Keratinocyte (primary cell): ENCODE results near the gene NECTIN3. TPM values are rescaled to one million over a fixed set of nuclear protein-coding genes. Genes with fewer than 3 reads are reported as not detected.

Experiments
- DNase-seq: peaks from one replicate; pipeline ENCODE4 v3.0.0-alpha.2; 2011; ENCODE audit warnings: low read depth, missing footprints, low spot score
- FAIRE-seq: peaks from 2 replicates; lab custom pipeline; 2011; peaks lifted over from hg19 to GRCh38; lab: Jason Lieb, UNC
- H2AFZ ChIP-seq: 2 replicates; pipeline ENCODE4 v1.6.0; 2012; ENCODE audit warnings: low read length, control low read depth, inconsistent platforms; ENCODE audit not compliant: control insufficient read depth
- H3K27ac ChIP-seq: 2 replicates; pipeline ENCODE4 v1.5.1; 2011; ENCODE audit warnings: low read length; ENCODE audit not compliant: control insufficient read depth, insufficient read depth
- H3K27me3 ChIP-seq: 3 replicates; pipeline ENCODE4 v1.6.0; 2011; ENCODE audit warnings: low read length; ENCODE audit not compliant: control insufficient read depth, insufficient read depth; ENCODE audit errors: extremely low read depth
- H3K36me3 ChIP-seq, 2 experiments: 2 replicates in 1 of 2; 3 replicates in 1 of 2; pipeline ENCODE4 v1.5.1; 2011; ENCODE audit warnings: low read length in 2 of 2, mild to moderate bottlenecking in 1 of 2; ENCODE audit not compliant: control insufficient read depth in 2 of 2, insufficient read depth in 2 of 2; ENCODE audit errors: extremely low read depth in 1 of 2
- H3K4me1 ChIP-seq: 3 replicates; pipeline ENCODE4 v1.5.1; 2011; ENCODE audit warnings: low read length; ENCODE audit not compliant: control insufficient read depth, insufficient read depth; ENCODE audit errors: extremely low read depth
- H3K4me2 ChIP-seq: 3 replicates; pipeline ENCODE4 v1.6.0; 2011; ENCODE audit warnings: low read depth, low read length; ENCODE audit not compliant: control insufficient read depth, insufficient read depth; ENCODE audit errors: extremely low read depth
- H3K4me3 ChIP-seq, 3 experiments: fragments of 200-600 bp in 1 of 3; sonication (generic) in 1 of 3; 2 replicates in 2 of 3; 3 replicates in 1 of 3; pipeline ENCODE4 v1.5.1; 2011 to 2016; ENCODE audit warnings: low read length in 3 of 3, mild to moderate bottlenecking in 3 of 3, control low read depth in 2 of 3, inconsistent platforms in 1 of 3, low read depth in 1 of 3, mixed read lengths in 1 of 3, mixed run types in 1 of 3, moderate library complexity in 1 of 3; ENCODE audit not compliant: control insufficient read depth in 2 of 3, insufficient read depth in 2 of 3; ENCODE audit errors: extremely low read depth in 1 of 3
- H3K79me2 ChIP-seq: 2 replicates; pipeline ENCODE4 v1.6.0; 2012; ENCODE audit warnings: low read length; ENCODE audit not compliant: control insufficient read depth, insufficient read depth
- H3K9ac ChIP-seq: 3 replicates; pipeline ENCODE4 v1.6.0; 2011; ENCODE audit warnings: low read length; ENCODE audit not compliant: control insufficient read depth, insufficient read depth; ENCODE audit errors: extremely low read depth
- H3K9me1 ChIP-seq: 3 replicates; pipeline ENCODE4 v1.6.0; 2011; ENCODE audit warnings: low read length; ENCODE audit not compliant: control insufficient read depth, insufficient read depth; ENCODE audit errors: extremely low read depth
- H3K9me3 ChIP-seq: 2 replicates; pipeline ENCODE4 v1.5.1; 2012; ENCODE audit warnings: low read depth, low read length; ENCODE audit not compliant: control insufficient read depth
- H4K20me1 ChIP-seq: 3 replicates; pipeline ENCODE4 v1.6.0; 2011; ENCODE audit warnings: low read length; ENCODE audit not compliant: control insufficient read depth, insufficient read depth; ENCODE audit errors: extremely low read depth
- EZH2 ChIP-seq: IDR thresholded peaks from one replicate; pipeline ENCODE4 v1.6.1; 2012; ENCODE audit warnings: inconsistent platforms, mild to moderate bottlenecking, low read length, moderate library complexity
- dilution Hi-C: fragments of 300-500 bp; cut with MboI; formaldehyde crosslinking; loops from one replicate; pipeline ENCODE4 v1.7.0; 2020; ENCODE audit warnings: low sequenced_read_pairs; ENCODE audit not compliant: extremely low pct_ligation_motif_present
- polyA plus RNA-seq, 5 experiments: library from polyadenylated mRNA; depleted of rRNA in 3 of 5; stranded (reverse) in 3 of 5; stranded (forward) in 1 of 5; unstranded in 1 of 5; fragments of >200 nt; gene quantifications; 1 replicate in 1 of 5; 2 replicates in 3 of 5; 3 replicates in 1 of 5; pipeline versions ENCODE4 v1.2.1 to v1.2.3, GENCODE V29; 2011 to 2012; ENCODE audit warnings: missing spikeins in 2 of 5, low read depth in 1 of 5, low replicate concordance in 1 of 5
- TF ChIP-seq, protein P1 (sequence below), 3 experiments: IDR thresholded peaks in 1 of 3; conservative IDR thresholded peaks in 1 of 3; optimal IDR thresholded peaks in 1 of 3; 2 replicates in 2 of 3; 3 replicates in 1 of 3; pipeline versions ENCODE3 to v1.5.1; 2011; ENCODE audit warnings: low read length in 3 of 3, mild to moderate bottlenecking in 3 of 3, moderate library complexity in 2 of 3, control low read depth in 1 of 3, inconsistent platforms in 1 of 3; ENCODE audit not compliant: insufficient read depth in 2 of 3; ENCODE audit errors: extremely low read depth in 1 of 3

Gene NECTIN3
- polyA plus RNA-seq, 1 donor (not counting 4 experiments of a cell fraction or from before 2014, with no cell fraction given) = 2.1 TPM

DNA sequence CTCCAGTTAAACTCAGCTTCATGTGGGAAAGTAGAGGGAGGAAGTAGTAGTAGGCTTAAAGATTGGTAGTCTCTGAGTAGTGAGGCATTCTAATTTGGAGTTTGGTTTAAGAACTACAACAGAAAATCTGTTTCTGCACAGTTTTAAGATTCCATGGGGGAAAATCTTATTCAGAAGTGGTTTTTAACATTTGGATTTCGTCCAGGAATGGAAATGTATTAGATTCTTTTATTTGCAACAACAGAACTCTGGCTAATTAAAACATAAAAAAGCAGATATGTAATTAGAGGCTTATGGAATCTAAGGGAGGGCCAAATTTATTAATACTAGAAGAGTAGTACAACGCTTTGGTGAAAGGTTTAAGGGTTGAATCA, 36.0 kb downstream of the NECTIN3 start:
- FAIRE-seq (no peak), DNase-seq (no peak)
- H3K4me2 ChIP-seq = no peak overlapping the region
- H3K27ac ChIP-seq = no peak overlapping the region
- no peak overlapping the region for H3K4me3 ChIP-seq
- H2AFZ ChIP-seq = no peak overlapping the region
- no peaks in the 10 kb centered on the region for H3K27me3 ChIP-seq
- no peaks in the 10 kb centered on the region for H3K9me1 ChIP-seq
- TF ChIP-seq EZH2 = no peak
- TF ChIP-seq, protein P1, sequence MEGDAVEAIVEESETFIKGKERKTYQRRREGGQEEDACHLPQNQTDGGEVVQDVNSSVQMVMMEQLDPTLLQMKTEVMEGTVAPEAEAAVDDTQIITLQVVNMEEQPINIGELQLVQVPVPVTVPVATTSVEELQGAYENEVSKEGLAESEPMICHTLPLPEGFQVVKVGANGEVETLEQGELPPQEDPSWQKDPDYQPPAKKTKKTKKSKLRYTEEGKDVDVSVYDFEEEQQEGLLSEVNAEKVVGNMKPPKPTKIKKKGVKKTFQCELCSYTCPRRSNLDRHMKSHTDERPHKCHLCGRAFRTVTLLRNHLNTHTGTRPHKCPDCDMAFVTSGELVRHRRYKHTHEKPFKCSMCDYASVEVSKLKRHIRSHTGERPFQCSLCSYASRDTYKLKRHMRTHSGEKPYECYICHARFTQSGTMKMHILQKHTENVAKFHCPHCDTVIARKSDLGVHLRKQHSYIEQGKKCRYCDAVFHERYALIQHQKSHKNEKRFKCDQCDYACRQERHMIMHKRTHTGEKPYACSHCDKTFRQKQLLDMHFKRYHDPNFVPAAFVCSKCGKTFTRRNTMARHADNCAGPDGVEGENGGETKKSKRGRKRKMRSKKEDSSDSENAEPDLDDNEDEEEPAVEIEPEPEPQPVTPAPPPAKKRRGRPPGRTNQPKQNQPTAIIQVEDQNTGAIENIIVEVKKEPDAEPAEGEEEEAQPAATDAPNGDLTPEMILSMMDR (optimal IDR thresholded peaks at IDR 0.05 in 1 of 3, IDR thresholded peaks at IDR 0.05 in 1 of 3, conservative IDR thresholded peaks at IDR 0.05 in 1 of 3; ENCODE audit: extremely low read depth in 1 of 3, insufficient read depth in 2 of 3, low read length in 3 of 3) = no peak
- H3K4me1 ChIP-seq = no peaks in the 10 kb centered on the region
- dilution Hi-C loops = no loop called here
- no peaks in the 10 kb centered on the region for H3K36me3 ChIP-seq
- no peaks in the 10 kb centered on the region for H3K79me2 ChIP-seq
- no peaks in the 10 kb centered on the region for H3K9me3 ChIP-seq
- no peaks in the 10 kb centered on the region for H4K20me1 ChIP-seq
- H3K9ac ChIP-seq = no peak overlapping the region

DNA sequence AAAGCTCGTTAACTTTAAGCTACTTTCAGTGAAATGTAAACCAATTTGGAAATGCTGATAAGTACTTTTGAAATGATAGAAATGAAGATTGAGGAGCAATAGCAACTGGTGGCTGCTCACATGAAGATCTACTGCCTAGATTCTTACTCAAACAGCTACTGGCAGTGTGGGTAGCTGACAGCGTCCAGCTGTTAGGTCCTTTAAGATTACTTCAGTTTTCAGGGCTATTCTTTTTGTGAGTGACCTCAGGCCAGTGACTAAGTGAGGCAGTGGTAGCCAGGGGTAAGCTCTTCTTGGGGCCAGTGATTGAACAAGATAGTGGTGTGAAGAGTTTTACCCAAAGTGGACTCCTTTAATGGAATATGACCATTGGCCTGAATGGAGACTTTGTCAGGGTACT, 41.3 kb downstream of the NECTIN3 start:
- H3K4me2 ChIP-seq = no peak overlapping the region
- DNase-seq = no peak
- H3K27me3 ChIP-seq = no peaks in the 10 kb centered on the region
- H3K9ac ChIP-seq = no peak overlapping the region
- no peak overlapping the region for H2AFZ ChIP-seq
- H3K36me3 ChIP-seq = no peaks in the 10 kb centered on the region
- H3K4me1 ChIP-seq = no peaks in the 10 kb centered on the region
- H3K9me3 ChIP-seq = no peaks in the 10 kb centered on the region
- TF ChIP-seq, protein P1 (optimal IDR thresholded peaks at IDR 0.05 in 1 of 3, IDR thresholded peaks at IDR 0.05 in 1 of 3, conservative IDR thresholded peaks at IDR 0.05 in 1 of 3; ENCODE audit: extremely low read depth in 1 of 3, insufficient read depth in 2 of 3, low read length in 3 of 3) = no peak
- TF ChIP-seq EZH2 = no peak
- no peaks in the 10 kb centered on the region for H3K9me1 ChIP-seq
- FAIRE-seq = no peak
- no peak overlapping the region for H3K27ac ChIP-seq
- H3K4me3 ChIP-seq = no peak overlapping the region
- H3K79me2 ChIP-seq = no peaks in the 10 kb centered on the region
- dilution Hi-C loops = no loop called here
- no peaks in the 10 kb centered on the region for H4K20me1 ChIP-seq
